ENCODE results near the gene PPIE. TPM values are rescaled to one million over a fixed set of nuclear protein-coding genes. Genes with fewer than 3 reads are reported as not detected.

Gene PPIE
- total RNA-seq, 1 donor from 2014 or later, result 36.5 TPM

DNA sequence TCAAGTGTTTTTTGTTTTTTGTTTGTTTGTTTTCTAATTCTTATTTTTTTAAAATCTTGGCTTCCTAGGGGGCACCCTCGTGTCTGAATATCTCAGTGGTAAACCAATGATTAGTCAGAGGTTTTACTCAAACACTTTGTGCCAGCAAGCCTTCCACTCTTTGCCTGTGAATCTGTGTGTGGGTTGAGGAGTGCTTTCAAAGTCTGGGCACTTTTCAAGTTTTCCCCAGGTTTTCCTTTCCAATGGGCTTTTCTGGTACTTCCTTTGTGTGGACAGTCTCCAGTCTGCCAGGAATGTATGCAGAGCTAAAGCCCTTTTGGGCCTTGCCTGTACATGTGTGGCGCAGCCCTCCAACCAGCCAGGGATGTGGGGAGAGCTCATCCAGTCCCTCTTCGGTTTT is 9.7 kb upstream of the PPIE start:
- no peak for DNase-seq
- Histone ChIP-seq H3K27me3 (peaks cover 34% of the 10 kb centered on the region), H3K27ac (no peak overlapping the region), H3K4me3 (no peak overlapping the region), H3K9me3 (no peaks in the 10 kb centered on the region), H3K4me1 (no peaks in the 10 kb centered on the region), H3K36me3 (no peaks in the 10 kb centered on the region)
- no peak for ATAC-seq
- intact Hi-C loops (cut with DNase I), result loop anchor here (10.0 kb wide), 1 partner anchor 124 kb away; no protein-coding TSS in a partner anchor
- no peak for TF ChIP-seq CTCF (IDR thresholded peaks at IDR 0.05)

DNA sequence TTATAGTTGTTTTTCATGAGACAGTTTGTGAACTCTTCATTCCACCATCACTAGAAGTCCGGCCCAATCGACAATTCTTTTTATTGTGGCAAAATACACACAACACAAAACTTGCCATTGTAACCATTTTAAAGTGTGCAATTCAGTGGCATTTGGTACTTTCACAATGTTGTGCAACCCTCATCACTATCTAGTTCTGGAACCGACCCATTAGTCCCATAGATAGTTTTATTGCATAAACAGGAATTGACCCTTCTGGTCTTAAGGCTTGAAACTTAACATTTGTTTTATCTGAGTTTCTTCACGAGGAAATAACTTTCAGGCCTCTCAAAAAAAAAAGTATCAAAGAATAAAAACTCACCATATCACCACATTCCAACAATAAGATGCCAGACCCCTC is 8.8 kb upstream of the PPIE start:
- ATAC-seq (no peak), DNase-seq (no peak)
- H3K36me3 ChIP-seq, result no peaks in the 10 kb centered on the region
- no peak overlapping the region for H3K27ac ChIP-seq
- peaks cover 38% of the 10 kb centered on the region for H3K27me3 ChIP-seq
- no peak overlapping the region for H3K4me3 ChIP-seq
- H3K9me3 ChIP-seq, result no peaks in the 10 kb centered on the region
- no peaks in the 10 kb centered on the region for H3K4me1 ChIP-seq
- intact Hi-C loops (cut with DNase I), result loop anchor here (10.0 kb wide), 1 partner anchor 125 kb away; no protein-coding TSS in a partner anchor
- TF ChIP-seq CTCF (IDR thresholded peaks at IDR 0.05), result no peak

- ATAC-seq (no peak), DNase-seq (no peak)
- Histone ChIP-seq H3K36me3 (no peaks in the 10 kb centered on the region), H3K27ac (no peak overlapping the region), H3K9me3 (no peaks in the 10 kb centered on the region), H3K4me3 (no peak overlapping the region), H3K4me1 (no peaks in the 10 kb centered on the region), H3K27me3 (peaks cover 40% of the 10 kb centered on the region)
- TF ChIP-seq CTCF (IDR thresholded peaks at IDR 0.05), result no peak
- intact Hi-C loops (cut with DNase I), result no loop called here
Measured at GRCh38 chr1:39732730-39733129, 6.0 kb upstream of the PPIE start.

DNA sequence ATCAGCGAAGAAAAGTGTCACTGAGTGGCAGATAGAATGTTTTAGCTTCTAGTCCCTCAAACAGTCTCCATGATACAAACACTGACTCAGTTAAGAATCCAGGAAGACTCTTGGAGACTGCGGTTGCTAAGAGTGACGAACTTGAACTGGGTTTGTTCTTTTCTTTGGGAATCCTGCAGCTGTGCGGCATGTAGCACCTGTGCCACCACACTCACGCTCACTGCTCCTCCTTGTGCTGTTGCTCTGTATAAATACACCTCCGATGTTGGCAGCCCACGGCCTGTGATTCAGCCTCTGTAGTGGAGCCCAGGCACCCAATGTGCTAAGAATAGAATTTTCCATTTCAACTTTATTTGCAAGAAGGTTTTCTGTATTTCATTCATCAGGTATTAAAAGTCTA is 5.5 kb upstream of the PPIE start:
- TF ChIP-seq CTCF (IDR thresholded peaks at IDR 0.05), result no peak
- no peaks in the 10 kb centered on the region for H3K36me3 ChIP-seq
- H3K9me3 ChIP-seq, result no peaks in the 10 kb centered on the region
- peaks cover 35% of the 10 kb centered on the region for H3K27me3 ChIP-seq
- H3K27ac ChIP-seq, result no peak overlapping the region
- intact Hi-C loops (cut with DNase I), result no loop called here
- no peak overlapping the region for H3K4me3 ChIP-seq
- no peak for DNase-seq
- H3K4me1 ChIP-seq, result no peaks in the 10 kb centered on the region
- ATAC-seq, result no peak

DNA sequence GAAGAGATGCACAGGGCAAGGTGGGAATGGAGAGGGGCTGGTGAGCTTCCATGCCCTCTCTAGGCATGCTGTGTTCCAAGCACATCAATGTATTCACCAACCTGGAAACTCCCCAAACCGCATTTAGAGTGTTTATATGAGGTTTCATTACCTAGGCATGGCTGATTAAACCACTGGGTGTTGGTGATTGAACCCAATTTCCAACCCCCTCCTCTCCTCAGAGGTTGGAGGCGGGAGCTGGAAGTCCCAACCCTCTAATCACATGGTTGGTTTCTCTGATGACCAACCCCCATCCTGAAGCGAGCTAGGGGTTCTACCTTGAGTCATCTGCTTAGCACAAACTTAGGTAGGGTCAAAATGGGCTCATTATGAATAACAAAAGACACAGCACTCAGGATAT is 3.0 kb upstream of the PPIE start:
- no peak for TF ChIP-seq CTCF (IDR thresholded peaks at IDR 0.05)
- ATAC-seq (no peak), DNase-seq (no peak)
- intact Hi-C loops (cut with DNase I), result no loop called here
- Histone ChIP-seq H3K9me3 (no peaks in the 10 kb centered on the region), H3K27me3 (peaks cover 29% of the 10 kb centered on the region), H3K4me3 (no peak overlapping the region), H3K4me1 (peaks cover 12% of the 10 kb centered on the region), H3K36me3 (peaks cover 6% of the 10 kb centered on the region), H3K27ac (no peak overlapping the region)

GRCh38 chr1:39737546-39738169 is 1.0 kb upstream of the PPIE start:
- DNase-seq (no peak), ATAC-seq (no peak)

More at GRCh38 chr1:39737546-39738169, 1.0 kb upstream of the PPIE start:
- TF ChIP-seq CTCF (IDR thresholded peaks at IDR 0.05), result no peak
- H3K4me1 ChIP-seq, result peaks cover 12% of the 10 kb centered on the region
- no peak overlapping the region for H3K27ac ChIP-seq
- intact Hi-C loops (cut with DNase I), result no loop called here
- H3K36me3 ChIP-seq, result peaks cover 23% of the 10 kb centered on the region
- no peaks in the 10 kb centered on the region for H3K9me3 ChIP-seq
- peaks cover 29% of the 10 kb centered on the region for H3K27me3 ChIP-seq
- no peak overlapping the region for H3K4me3 ChIP-seq

Data from upper lobe of right lung (tissue), 1 donor.